GM20431 (cell line): Measurements from ENCODE around the gene GRIN2C.

Experiments
- in situ Hi-C: fragments of 300-500 bp; cut with MseI, MboI; formaldehyde crosslinking; loops from one replicate; pipeline ENCODE4 v1.15.0; 2020; ENCODE audit warnings: low sequenced_read_pairs; ENCODE audit not compliant: unreplicated experiment

GRIN2C gene

GRCh38 chr17:74807925-74808324 lies 51.8 kb downstream of the GRIN2C start:
- in situ Hi-C loops = no loop called here

DNA sequence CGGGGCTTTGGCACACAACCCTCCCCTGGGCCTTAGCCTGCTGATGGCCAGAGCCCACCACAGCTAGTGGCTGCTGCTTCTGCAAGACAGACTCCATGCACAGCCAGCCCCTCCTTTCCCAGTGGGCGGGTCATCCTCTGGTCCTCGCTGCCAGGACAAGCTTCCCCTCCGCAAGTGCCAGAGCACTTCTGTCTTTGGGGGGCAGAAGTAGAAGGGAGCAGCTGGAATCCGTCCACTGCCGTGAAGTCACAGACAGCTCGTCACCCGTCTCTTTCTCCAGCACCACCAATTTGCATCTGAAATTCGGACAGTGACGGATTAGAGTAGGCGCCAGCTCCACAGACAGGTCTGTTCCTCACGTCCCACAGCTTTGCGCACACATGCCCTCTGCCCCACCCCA lies 52.2 kb downstream of the GRIN2C start:
- in situ Hi-C loops = no loop called here

GRCh38 chr17:74806334-74806733 lies 53.4 kb downstream of the GRIN2C start:
- in situ Hi-C loops = no loop called here

- in situ Hi-C loops = no loop called here
Measured at GRCh38 chr17:74805591-74805991, 54.1 kb downstream of the GRIN2C start.

GRCh38 chr17:74804683-74805082 lies 55.0 kb downstream of the GRIN2C start:
- in situ Hi-C loops = no loop called here

- in situ Hi-C loops = no loop called here
Measured at GRCh38 chr17:74803971-74804370, 55.7 kb downstream of the GRIN2C start.

GRCh38 chr17:74803388-74803930 lies 56.2 kb downstream of the GRIN2C start:
- in situ Hi-C loops = no loop called here

- in situ Hi-C loops = no loop called here
Measured at GRCh38 chr17:74801896-74802295, 57.8 kb downstream of the GRIN2C start.

- in situ Hi-C loops = no loop called here
Measured at GRCh38 chr17:74800531-74800930, 59.2 kb downstream of the GRIN2C start.

GRCh38 chr17:74799097-74799496 lies 60.6 kb downstream of the GRIN2C start:
- in situ Hi-C loops = loop anchor here (10.0 kb wide), 1 partner anchor 66 kb away; no protein-coding TSS in a partner anchor

DNA sequence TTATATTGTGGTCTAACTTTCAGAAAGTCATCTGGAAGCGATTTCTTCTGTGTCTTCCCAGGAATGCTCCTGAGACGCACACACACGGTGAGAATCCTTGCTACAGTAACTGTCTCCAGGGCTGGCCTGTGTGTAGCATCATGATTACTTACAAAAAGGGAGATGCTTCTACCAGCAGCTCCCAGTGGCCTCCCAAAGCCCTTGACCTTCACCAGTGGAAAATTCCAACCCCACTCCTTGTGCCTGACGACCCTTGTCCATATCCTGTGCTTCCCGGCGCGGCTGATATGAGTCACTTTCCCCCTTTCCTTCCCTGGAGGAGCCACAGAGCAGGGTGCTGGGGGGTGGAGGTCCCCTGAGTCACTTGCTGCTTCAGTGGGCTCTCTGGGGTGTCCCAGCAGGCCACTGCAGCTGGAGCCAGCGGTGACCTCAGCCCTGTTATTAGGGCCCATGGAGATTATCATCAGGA lies 61.4 kb downstream of the GRIN2C start:
- in situ Hi-C loops = loop anchor here (10.0 kb wide), 1 partner anchor 67 kb away; no protein-coding TSS in a partner anchor

GRCh38 chr17:74797824-74798223 lies 61.9 kb downstream of the GRIN2C start:
- in situ Hi-C loops = loop anchor here (10.0 kb wide), 1 partner anchor 67 kb away; no protein-coding TSS in a partner anchor

DNA sequence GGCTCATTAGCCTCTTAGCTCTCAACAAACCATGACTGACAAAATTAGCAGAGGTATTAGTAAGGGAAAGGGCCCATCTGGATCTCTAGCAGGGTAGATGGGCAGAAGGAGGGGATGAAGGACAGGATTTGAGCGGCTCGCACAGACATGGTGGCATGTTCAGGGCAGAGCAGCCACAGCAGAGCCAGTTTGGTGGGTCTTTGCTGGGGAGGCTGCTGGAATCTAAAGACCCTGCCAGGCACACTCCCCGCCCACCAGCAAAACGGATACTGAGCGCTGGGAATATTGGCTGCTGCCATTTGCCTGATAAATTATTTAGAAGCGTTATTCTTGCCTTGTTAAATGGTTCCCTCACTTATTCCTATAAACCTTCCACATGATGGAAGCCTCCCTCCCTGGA lies 62.8 kb downstream of the GRIN2C start:
- in situ Hi-C loops = loop anchor here (10.0 kb wide), 1 partner anchor 68 kb away; no protein-coding TSS in a partner anchor

DNA sequence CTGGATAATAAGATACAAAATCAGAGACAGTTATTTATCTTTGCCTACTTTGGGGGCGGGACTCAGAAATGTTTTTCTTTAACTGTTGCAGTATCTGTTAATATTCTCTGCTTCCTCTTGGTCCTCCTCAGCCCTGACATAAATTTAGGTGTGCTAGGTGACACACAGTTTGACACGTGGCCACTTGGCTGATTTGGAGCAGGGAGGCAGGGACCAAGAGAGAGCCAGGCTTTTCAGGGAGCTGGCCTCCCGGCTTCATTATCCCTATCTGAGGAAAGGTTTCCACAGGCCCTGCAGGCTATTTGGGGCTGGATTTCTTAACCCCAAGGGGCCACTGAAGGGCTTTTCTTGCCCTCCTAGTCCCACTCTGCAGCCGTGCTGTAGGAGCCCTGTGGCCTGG lies 63.5 kb downstream of the GRIN2C start:
- in situ Hi-C loops = loop anchor here (10.0 kb wide), 1 partner anchor 69 kb away; no protein-coding TSS in a partner anchor

DNA sequence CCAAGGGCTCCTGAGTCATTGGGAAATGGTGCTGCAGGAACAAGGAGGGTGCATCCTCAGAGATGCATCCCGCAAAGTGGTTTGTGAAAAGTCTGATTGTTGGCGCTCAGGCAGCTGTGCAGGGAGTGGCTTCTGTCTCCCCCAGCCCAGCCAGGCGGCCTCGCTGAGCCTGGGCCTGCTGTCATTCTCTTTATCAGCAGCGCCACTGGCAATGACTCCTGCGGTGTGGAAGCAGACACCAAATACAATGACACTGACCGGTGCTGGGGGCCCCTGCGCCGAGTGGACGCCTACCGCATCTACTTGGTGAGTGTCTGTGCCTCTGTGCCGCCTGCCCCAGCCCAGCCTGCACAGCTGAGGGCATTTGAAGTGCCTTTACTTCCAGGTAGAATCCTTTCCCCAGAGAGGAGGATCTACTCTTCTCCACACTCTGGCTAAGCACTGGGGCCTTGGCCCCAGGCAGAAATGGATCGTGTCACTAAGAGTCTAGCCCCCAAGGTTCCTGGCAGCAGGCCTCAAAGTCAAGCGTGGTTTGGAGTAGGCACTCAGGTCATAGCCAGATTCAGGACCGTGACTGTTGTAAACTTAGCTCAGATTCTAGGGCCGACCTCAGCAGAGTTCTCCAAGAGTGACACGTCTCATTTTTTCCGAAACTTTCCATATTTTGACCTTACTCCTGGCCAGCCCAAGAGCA lies 64.2 kb downstream of the GRIN2C start:
- in situ Hi-C loops = loop anchor here (10.0 kb wide), 1 partner anchor 69 kb away; no protein-coding TSS in a partner anchor

- in situ Hi-C loops = loop anchor here (10.0 kb wide), 1 partner anchor 72 kb away; no protein-coding TSS in a partner anchor
Measured at GRCh38 chr17:74792586-74793105, 67.0 kb downstream of the GRIN2C start.
